Spleen (tissue), 7 donors: ENCODE data around the gene SORBS1.

ENCODE experiments used
- POLR2A ChIP-seq, 3 donors: fragments of 450-650 bp; IDR thresholded peaks; one replicate each; pipeline ENCODE4 v1.5.1; 2017; ENCODE audit warnings: antibody characterized with exemption in 3 of 3, mild to moderate bottlenecking in 1 of 3
- TF ChIP-seq, protein P1 (sequence below), 11 experiments: fragments of 200-600 bp in 7 of 11; fragments of 450-650 bp in 4 of 11; sonication (generic) in 4 of 11; IDR thresholded peaks in 8 of 11; conservative IDR thresholded peaks in 3 of 11; 1 replicate in 7 of 11; 2 replicates in 4 of 11; pipeline versions ENCODE4 v1.4.0 to v1.8.0; 2016 to 2021; ENCODE audit warnings: antibody characterized with exemption in 11 of 11, inconsistent platforms in 4 of 11, mild to moderate bottlenecking in 1 of 11
- donor health status: DM: no; HTN: no; CAD: no; lungs with moderate emphysema.
- donor health status: DM: no; HTN: no; CAD: no.
- donor health status: DM: no; HTN: no; CAD: no.

DNA sequence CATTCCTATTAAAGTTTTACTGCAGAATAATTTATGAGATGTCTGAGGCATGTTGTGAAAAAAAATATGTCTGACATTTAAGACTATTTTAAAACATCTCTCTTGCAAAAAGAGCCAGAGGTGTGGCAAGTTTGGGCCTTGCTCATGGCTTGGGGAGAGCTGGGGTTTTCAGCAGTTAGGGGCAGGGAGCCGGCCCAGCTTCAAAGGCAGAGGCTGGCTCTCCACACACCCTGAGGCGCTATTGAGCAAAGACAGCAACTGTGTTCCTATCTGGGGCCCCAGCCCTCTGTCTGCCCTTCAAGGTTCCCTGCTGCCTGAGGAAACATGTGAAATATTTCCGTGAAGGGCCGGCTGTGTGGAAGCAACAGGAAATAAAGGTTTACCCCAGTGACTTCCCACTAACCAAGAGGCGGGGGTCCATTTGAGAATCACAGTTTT lies 94.0 kb downstream of the SORBS1 start:
- TF ChIP-seq, protein P1, sequence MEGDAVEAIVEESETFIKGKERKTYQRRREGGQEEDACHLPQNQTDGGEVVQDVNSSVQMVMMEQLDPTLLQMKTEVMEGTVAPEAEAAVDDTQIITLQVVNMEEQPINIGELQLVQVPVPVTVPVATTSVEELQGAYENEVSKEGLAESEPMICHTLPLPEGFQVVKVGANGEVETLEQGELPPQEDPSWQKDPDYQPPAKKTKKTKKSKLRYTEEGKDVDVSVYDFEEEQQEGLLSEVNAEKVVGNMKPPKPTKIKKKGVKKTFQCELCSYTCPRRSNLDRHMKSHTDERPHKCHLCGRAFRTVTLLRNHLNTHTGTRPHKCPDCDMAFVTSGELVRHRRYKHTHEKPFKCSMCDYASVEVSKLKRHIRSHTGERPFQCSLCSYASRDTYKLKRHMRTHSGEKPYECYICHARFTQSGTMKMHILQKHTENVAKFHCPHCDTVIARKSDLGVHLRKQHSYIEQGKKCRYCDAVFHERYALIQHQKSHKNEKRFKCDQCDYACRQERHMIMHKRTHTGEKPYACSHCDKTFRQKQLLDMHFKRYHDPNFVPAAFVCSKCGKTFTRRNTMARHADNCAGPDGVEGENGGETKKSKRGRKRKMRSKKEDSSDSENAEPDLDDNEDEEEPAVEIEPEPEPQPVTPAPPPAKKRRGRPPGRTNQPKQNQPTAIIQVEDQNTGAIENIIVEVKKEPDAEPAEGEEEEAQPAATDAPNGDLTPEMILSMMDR (IDR thresholded peaks at IDR 0.05 in 8 of 11, conservative IDR thresholded peaks at IDR 0.05 in 3 of 11) = no peak
- no peak for TF ChIP-seq POLR2A (IDR thresholded peaks at IDR 0.05)
